Measurements from ENCODE around the gene RCOR2. TPM values are rescaled to one million over a fixed set of nuclear protein-coding genes. Genes with fewer than 3 reads are reported as not detected.
A peak's percentile ranks its signal among the peaks of the same experiment; 100 is the strongest.

RCOR2 gene
- total RNA-seq, 2 experiments from 2014 or later, result 2.1 to 2.4 TPM

GRCh38 chr11:63938479-63939396 is 21.8 kb upstream of the RCOR2 start, which contains the start of gene NAA40:
TSS of gene NAA40 (plus strand) at chr11:63939002. CDS start at chr11:63939097, 95 bp downstream.
- Histone ChIP-seq H4K20me1 (ENCODE audit: insufficient read depth, low read length) (0 out of 2 replicates have a peak, but pooled peaks cover 5% of the 10 kb centered on the region), H3K27ac (ENCODE audit: low read depth, low read length, poor library complexity, severe bottlenecking) (peak within 1 kb of the TSS; percentile 84), H3K36me3 (ENCODE audit: insufficient read depth, low read length) (peaks cover 17% of the 10 kb centered on the region), H3K9me3 (ENCODE audit: low read length) (no peaks in the 10 kb centered on the region), H3K4me1 (ENCODE audit: insufficient read depth, low read length, poor library complexity, severe bottlenecking) (peaks cover 24% of the 10 kb centered on the region), H3K79me2 (ENCODE audit: insufficient read depth, low read depth, low read length) (peaks cover 19% of the 10 kb centered on the region), H2AFZ (ENCODE audit: low read length) (peak within 1 kb of the TSS; percentile 95), H3K4me2 (ENCODE audit: low read length) (peak within 1 kb of the TSS; percentile 99), H3K9me2 (ENCODE audit: insufficient read depth, low read length) (no peaks in the 10 kb centered on the region), H3K4me3 (ENCODE audit: low read depth, low read length, poor library complexity, severe bottlenecking) (peak within 1 kb of the TSS; percentile 98)
- ChIA-PET CTCF (ENCODE audit: unreplicated experiment) (interaction anchor here (0.6 kb wide), 2 partner anchors 64 to 85 kb away, joined by 3 to 5 read pairs; no protein-coding TSS in a partner anchor), POLR2A (interaction anchor here (0.6 to 1.0 kb wide), 2 partner anchors 100 to 134 kb away, joined by 4 read pairs; no protein-coding TSS in a partner anchor)
- intact Hi-C loops (cut with micrococcal nuclease; ENCODE audit: unreplicated experiment), result loop anchor here (2.0 to 5.0 kb wide), 4 partner anchors 22 to 266 kb away; partner anchors contain the start of genes ATL3, MARK2, RCOR2 and ZFTA
- no peak for TF ChIP-seq CTCF (conservative IDR thresholded peaks at IDR 0.05; ENCODE audit: low read length)
- no peak for TF ChIP-seq EZH2phosphoT487 (IDR thresholded peaks at IDR 0.05; ENCODE audit: borderline replicate concordance, low read depth, low read length)
- DNase-seq (ENCODE audit: low spot score), result peak; percentile 99
- BruUV-seq (replicated peaks), result no TSS peak

- no peaks in the 10 kb centered on the region for H3K9me3 ChIP-seq (ENCODE audit: low read length)
- ChIA-PET CTCF (ENCODE audit: unreplicated experiment) (no interaction called here), POLR2A (interaction anchor here (0.6 to 1.0 kb wide), 3 partner anchors 12 to 100 kb away, joined by 3 to 4 read pairs (median 4); no protein-coding TSS in a partner anchor)
- peak overlapping the region; percentile 90 for H3K4me2 ChIP-seq (ENCODE audit: low read length)
- H3K4me1 ChIP-seq (ENCODE audit: insufficient read depth, low read length, poor library complexity, severe bottlenecking), result peaks cover 24% of the 10 kb centered on the region
- peaks cover 19% of the 10 kb centered on the region for H3K79me2 ChIP-seq (ENCODE audit: insufficient read depth, low read depth, low read length)
- H3K9me2 ChIP-seq (ENCODE audit: insufficient read depth, low read length), result no peaks in the 10 kb centered on the region
- DNase-seq (ENCODE audit: low spot score), result peak; percentile 78
- 0 out of 2 replicates have a peak, but pooled peaks cover 5% of the 10 kb centered on the region for H4K20me1 ChIP-seq (ENCODE audit: insufficient read depth, low read length)
- no peak for TF ChIP-seq EZH2phosphoT487 (IDR thresholded peaks at IDR 0.05; ENCODE audit: borderline replicate concordance, low read depth, low read length)
- TF ChIP-seq CTCF (conservative IDR thresholded peaks at IDR 0.05; ENCODE audit: low read length), result peak; percentile 42; the same call in 1 of the 2 replicates
- H3K36me3 ChIP-seq (ENCODE audit: insufficient read depth, low read length), result peaks cover 13% of the 10 kb centered on the region
- intact Hi-C loops (cut with micrococcal nuclease; ENCODE audit: unreplicated experiment), result loop anchor here (2.0 to 5.0 kb wide), 4 partner anchors 21 to 266 kb away; partner anchors contain the start of genes ATL3, MARK2, RCOR2 and ZFTA
- peak overlapping the region; percentile 84 for H3K27ac ChIP-seq (ENCODE audit: low read depth, low read length, poor library complexity, severe bottlenecking)
- peak overlapping the region; percentile 95 for H2AFZ ChIP-seq (ENCODE audit: low read length)
- BruUV-seq (replicated peaks), result no TSS peak
- peak overlapping the region; percentile 70 for H3K4me3 ChIP-seq (ENCODE audit: low read depth, low read length, poor library complexity, severe bottlenecking)
These were observed 20.9 kb upstream of the RCOR2 start for GRCh38 chr11:63937713-63938478.
